Naive thymus-derived CD4-positive, alpha-beta T cell (primary cell): ENCODE results near the gene ROR2. TPM values are rescaled to one million over a fixed set of nuclear protein-coding genes. Genes with fewer than 3 reads are reported as not detected.
A peak's percentile ranks its signal among the peaks of the same experiment; 100 is the strongest.

Source experiments
- ATAC-seq: fragments of 150-1000 bp; cut with Tn5 transposase; 2 replicates; pipeline ENCODE4 v1.10.0; 2021; ENCODE audit warnings: mild to moderate bottlenecking, moderate library complexity
- CTCF ChIA-PET: fragments of 350-600 bp; sonication (Branson Sonifier 250); formaldehyde crosslinking; loops from one replicate; lab custom pipeline; 2021; ENCODE audit warnings: antibody characterized with exemption; lab: Charles Lee
- POLR2A ChIA-PET: fragments of 350-600 bp; sonication (Branson Sonifier 250); formaldehyde crosslinking; loops from one replicate; lab custom pipeline; 2021; ENCODE audit warnings: antibody characterized with exemption, inconsistent platforms; lab: Charles Lee
- DNase-seq, 9 donors: peaks; one replicate each; pipeline versions ENCODE4 v3.0.0 to v3.0.0-alpha.2; 2020 to 2022; ENCODE audit warnings: mixed read lengths in 1 of 9
- H3K27ac ChIP-seq: one replicate; pipeline ENCODE4 v1.7.0; 2013; ENCODE audit warnings: mild to moderate bottlenecking, low read depth, low read length, moderate library complexity
- H3K27me3 ChIP-seq, 2 donors: one replicate each; pipeline ENCODE4 v1.7.0; 2013; ENCODE audit warnings: low read length in 2 of 2, mild to moderate bottlenecking in 2 of 2, moderate library complexity in 2 of 2; ENCODE audit not compliant: control insufficient read depth in 2 of 2, insufficient read depth in 2 of 2
- H3K36me3 ChIP-seq, 3 experiments: 1 replicate in 2 of 3; 2 replicates in 1 of 3; pipeline ENCODE4 v1.7.0; 2013; ENCODE audit warnings: low read length in 3 of 3, mild to moderate bottlenecking in 3 of 3, moderate library complexity in 1 of 3; ENCODE audit not compliant: insufficient read depth in 3 of 3, control insufficient read depth in 2 of 3
- H3K4me1 ChIP-seq, 2 donors: one replicate each; pipeline ENCODE4 v1.7.0; 2013; ENCODE audit warnings: low read length in 2 of 2, mild to moderate bottlenecking in 2 of 2, moderate library complexity in 1 of 2; ENCODE audit not compliant: control insufficient read depth in 2 of 2, insufficient read depth in 2 of 2
- H3K4me3 ChIP-seq: 2 replicates; pipeline ENCODE4 v1.7.0; 2013; ENCODE audit warnings: mild to moderate bottlenecking, low read length
- H3K9me3 ChIP-seq, 3 experiments: 1 replicate in 2 of 3; 2 replicates in 1 of 3; pipeline ENCODE4 v1.7.0; 2013; ENCODE audit warnings: low read length in 3 of 3; ENCODE audit not compliant: control insufficient read depth in 2 of 3
- H3K27ac Mint-ChIP-seq, 9 donors: one replicate each; pipeline ENCODE4 v1.8.0; 2020 to 2022; ENCODE audit warnings: mixed read lengths in 9 of 9, mild to moderate bottlenecking in 8 of 9, moderate library complexity in 5 of 9, inconsistent platforms in 2 of 9
- H3K27me3 Mint-ChIP-seq, 5 donors: one replicate each; pipeline ENCODE4 v1.8.0; 2021 to 2022; ENCODE audit warnings: mixed read lengths in 5 of 5, mild to moderate bottlenecking in 1 of 5
- H3K36me3 Mint-ChIP-seq, 5 donors: one replicate each; pipeline ENCODE4 v1.8.0; 2020 to 2022; ENCODE audit warnings: mixed read lengths in 5 of 5, mild to moderate bottlenecking in 3 of 5, inconsistent platforms in 1 of 5
- H3K4me1 Mint-ChIP-seq, 7 donors: one replicate each; pipeline ENCODE4 v1.8.0; 2020 to 2022; ENCODE audit warnings: mixed read lengths in 7 of 7, mild to moderate bottlenecking in 3 of 7, inconsistent platforms in 1 of 7
- H3K4me3 Mint-ChIP-seq, 10 donors: one replicate each; pipeline ENCODE4 v1.8.0; 2020 to 2022; ENCODE audit warnings: mild to moderate bottlenecking in 10 of 10, mixed read lengths in 10 of 10, moderate library complexity in 6 of 10, inconsistent platforms in 2 of 10
- H3K9me3 Mint-ChIP-seq, 11 donors: one replicate each; pipeline ENCODE4 v1.8.0; 2020 to 2022; ENCODE audit warnings: mixed read lengths in 11 of 11, mild to moderate bottlenecking in 4 of 11, inconsistent platforms in 1 of 11, moderate library complexity in 1 of 11
- intact Hi-C, 2 donors: fragments of 100-400 bp; cut with micrococcal nuclease; formaldehyde crosslinking; loops; one replicate each; pipeline ENCODE4 v1.15.1; 2023
- polyA plus RNA-seq, 2 donors: library from polyadenylated mRNA; unstranded; fragments of 300-500 nt; fragmentation: Illumina TruSeq; gene quantifications; one replicate each; pipeline ENCODE4 v1.2.3, GENCODE V29; 2021
- total RNA-seq, 6 experiments: library from RNA in 5 of 6; stranded (reverse) in 5 of 6; gene quantifications; 1 replicate in 5 of 6; 2 replicates in 1 of 6; pipeline ENCODE4 v1.2.3 and lab custom pipeline; 2021 to 2026

The ROR2 gene
- total and polyA plus RNA-seq, 7 experiments from 2014 or later, result 0.48 to 2.1 TPM; not detected in 5

DNA sequence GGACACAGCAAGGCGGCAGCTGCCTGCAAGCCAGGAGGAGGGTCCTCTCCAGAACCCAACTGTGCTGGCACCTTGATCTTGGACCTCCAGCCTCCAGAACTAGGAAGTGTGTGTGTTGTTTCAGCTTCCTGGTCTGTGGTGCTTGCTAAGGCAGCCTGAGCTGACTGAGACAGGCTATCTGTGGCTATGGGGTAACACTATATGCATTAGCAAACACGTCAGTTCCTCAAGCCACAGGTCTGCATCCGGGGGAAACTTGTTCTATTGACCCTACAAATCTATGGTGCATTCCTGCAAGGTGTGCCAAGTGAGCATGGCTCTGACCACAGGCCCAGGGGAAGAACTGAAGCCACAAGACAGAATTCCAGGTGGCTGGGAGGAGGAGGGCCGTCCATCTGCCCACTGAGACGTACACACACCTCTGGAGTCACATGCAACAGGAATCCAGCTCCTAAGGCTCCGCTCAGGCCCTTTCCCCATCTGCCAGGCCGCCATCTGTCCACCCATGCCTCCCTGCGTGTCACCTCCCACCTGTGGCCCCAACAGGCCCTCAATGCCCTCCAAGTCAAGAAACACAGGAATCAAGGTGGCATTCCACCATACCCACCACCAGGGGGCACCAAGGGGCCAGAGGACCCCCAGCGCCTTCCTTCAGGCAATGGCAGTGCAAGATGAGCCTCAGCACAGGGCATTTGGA is 174.9 kb downstream of the ROR2 start:
- POLR2A ChIA-PET, result no interaction called here
- H3K27ac Mint-ChIP-seq, result no peak overlapping the region
- peak; percentile 63 for ATAC-seq

DNA sequence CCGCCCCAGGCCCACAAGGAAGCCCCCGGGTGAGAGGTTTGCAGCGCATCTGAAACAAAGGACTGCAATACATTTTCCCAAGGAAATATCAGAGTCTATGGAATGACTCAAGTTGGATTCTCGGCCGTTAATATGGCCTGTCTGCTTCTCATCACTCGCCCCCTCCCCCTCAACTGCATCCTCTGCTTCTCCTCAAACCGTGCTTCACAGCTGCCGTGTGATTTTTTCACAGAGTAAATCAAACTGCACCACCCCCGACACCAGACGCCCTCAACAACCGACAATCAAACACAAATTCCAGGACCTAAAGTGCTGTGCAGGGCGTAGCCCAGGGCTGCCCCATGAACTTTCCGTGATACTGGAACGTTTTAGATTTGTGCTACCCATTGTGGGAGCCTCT is 176.9 kb downstream of the ROR2 start:
- Histone ChIP-seq H3K9me3 (no peaks in the 10 kb centered on the region), H3K27ac (no peak overlapping the region), H3K4me1 (peaks cover 0 to 4% of the 10 kb centered on the region in 2 donors), H3K36me3 (no peaks in the 10 kb centered on the region), H3K4me3 (no peak overlapping the region), H3K27me3 (peaks cover 0 to 4% of the 10 kb centered on the region in 2 donors)
- Mint-ChIP-seq H3K9me3 (no peaks in the 10 kb centered on the region), H3K36me3 (peaks cover 0 to 3% (median 0%) of the 10 kb centered on the region in 5 donors), H3K27ac (no peak overlapping the region), H3K4me3 (no peak overlapping the region), H3K4me1 (peaks cover 0 to 4% (median 0%) of the 10 kb centered on the region in 7 donors), H3K27me3 (peaks cover 24 to 39% (median 30%) of the 10 kb centered on the region in 5 donors)
- ATAC-seq, result no peak
- no peak for DNase-seq
- CTCF ChIA-PET, result no interaction called here
- intact Hi-C loops, result no loop called here
- POLR2A ChIA-PET, result no interaction called here

More for the DNA sequence above, 174.9 kb downstream of the ROR2 start:
- peaks cover 0 to 4% of the 10 kb centered on the region in 2 donors for H3K4me1 ChIP-seq
- no peaks in the 10 kb centered on the region for H3K36me3 Mint-ChIP-seq
- no peak overlapping the region for H3K4me3 ChIP-seq
- no peaks in the 10 kb centered on the region for H3K9me3 ChIP-seq
- no peak overlapping the region for H3K27ac ChIP-seq
- intact Hi-C loops, result loop anchor here in 1 of 2 donors (1.0 kb wide), 2 partner anchors 175 to 203 kb away; partner anchors contain the start of gene ROR2
- H3K9me3 Mint-ChIP-seq, result no peaks in the 10 kb centered on the region
- peaks cover 0 to 4% (median 0%) of the 10 kb centered on the region in 7 donors for H3K4me1 Mint-ChIP-seq
- H3K27me3 Mint-ChIP-seq, result peaks cover 16 to 32% (median 29%) of the 10 kb centered on the region in 5 donors
- H3K36me3 ChIP-seq, result no peaks in the 10 kb centered on the region
- CTCF ChIA-PET, result no interaction called here
- no peak overlapping the region for H3K4me3 Mint-ChIP-seq
- peak in 7 of 9 donors; percentile 16 to 65 (median 33) for DNase-seq
- H3K27me3 ChIP-seq, result peaks cover 0 to 4% of the 10 kb centered on the region in 2 donors

DNA sequence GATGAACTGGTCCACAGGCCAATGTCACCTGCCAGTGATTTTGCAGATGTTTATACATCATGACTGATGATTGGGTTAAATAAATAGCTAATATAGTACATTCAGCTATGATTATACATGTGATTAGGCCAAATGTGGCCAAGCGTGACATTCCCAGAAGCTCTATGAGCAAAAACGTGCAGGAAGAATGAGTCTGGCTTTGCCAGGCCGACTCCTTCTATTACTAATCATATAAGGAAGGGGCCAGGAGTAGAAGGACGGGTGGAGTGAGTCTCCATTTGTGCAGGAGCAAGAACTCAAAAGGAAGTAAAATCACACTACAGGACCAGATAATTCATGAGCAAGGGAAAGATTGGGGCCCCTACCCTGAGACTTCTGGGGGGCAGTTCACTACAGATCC is 178.2 kb downstream of the ROR2 start:
- POLR2A ChIA-PET, result no interaction called here
- Mint-ChIP-seq H3K4me1 (peaks cover 0 to 4% (median 0%) of the 10 kb centered on the region in 7 donors), H3K36me3 (peaks cover 0 to 3% (median 0%) of the 10 kb centered on the region in 5 donors), H3K4me3 (no peak overlapping the region), H3K9me3 (no peaks in the 10 kb centered on the region), H3K27me3 (peaks cover 22 to 46% (median 35%) of the 10 kb centered on the region in 5 donors), H3K27ac (no peak overlapping the region)
- peaks cover 0 to 4% of the 10 kb centered on the region in 2 donors for H3K4me1 ChIP-seq
- DNase-seq, result no peak
- H3K9me3 ChIP-seq, result no peaks in the 10 kb centered on the region
- ATAC-seq, result no peak
- intact Hi-C loops, result no loop called here
- CTCF ChIA-PET, result no interaction called here
- peaks cover 0 to 4% of the 10 kb centered on the region in 2 donors for H3K27me3 ChIP-seq
- H3K4me3 ChIP-seq, result no peak overlapping the region
- no peaks in the 10 kb centered on the region for H3K36me3 ChIP-seq
- H3K27ac ChIP-seq, result no peak overlapping the region

DNA sequence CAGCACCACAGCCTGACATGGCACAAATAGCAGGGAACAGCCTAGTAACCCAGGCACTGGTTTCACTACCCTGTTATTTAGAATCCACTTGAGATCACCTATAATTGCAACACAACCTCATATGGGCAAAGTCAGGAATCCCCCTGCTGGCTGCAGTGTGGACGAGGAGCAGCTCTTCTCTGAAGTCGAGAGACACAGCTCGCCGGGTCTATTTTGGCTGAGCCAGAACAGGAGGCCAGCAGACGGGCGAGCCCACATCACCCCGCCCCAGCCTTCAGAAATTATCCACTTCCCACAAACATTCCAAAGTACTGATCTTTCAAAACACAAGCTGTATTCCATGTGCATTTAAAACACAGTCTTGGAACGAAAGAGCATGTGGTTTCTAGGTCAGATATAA is 179.0 kb downstream of the ROR2 start:
- H3K36me3 Mint-ChIP-seq, result peaks cover 0 to 3% (median 0%) of the 10 kb centered on the region in 5 donors
- ChIA-PET CTCF (no interaction called here), POLR2A (no interaction called here)
- Histone ChIP-seq H3K9me3 (no peaks in the 10 kb centered on the region), H3K27ac (no peak overlapping the region), H3K27me3 (peaks cover 0 to 4% of the 10 kb centered on the region in 2 donors), H3K4me1 (peaks cover 0 to 4% of the 10 kb centered on the region in 2 donors), H3K36me3 (no peaks in the 10 kb centered on the region), H3K4me3 (no peak overlapping the region)
- peaks cover 22 to 50% (median 36%) of the 10 kb centered on the region in 5 donors for H3K27me3 Mint-ChIP-seq
- intact Hi-C loops, result no loop called here
- H3K9me3 Mint-ChIP-seq, result no peaks in the 10 kb centered on the region
- H3K4me1 Mint-ChIP-seq, result peaks cover 0 to 4% (median 0%) of the 10 kb centered on the region in 7 donors
- no peak overlapping the region for H3K4me3 Mint-ChIP-seq
- DNase-seq, result no peak
- no peak overlapping the region for H3K27ac Mint-ChIP-seq
- ATAC-seq, result no peak

DNA sequence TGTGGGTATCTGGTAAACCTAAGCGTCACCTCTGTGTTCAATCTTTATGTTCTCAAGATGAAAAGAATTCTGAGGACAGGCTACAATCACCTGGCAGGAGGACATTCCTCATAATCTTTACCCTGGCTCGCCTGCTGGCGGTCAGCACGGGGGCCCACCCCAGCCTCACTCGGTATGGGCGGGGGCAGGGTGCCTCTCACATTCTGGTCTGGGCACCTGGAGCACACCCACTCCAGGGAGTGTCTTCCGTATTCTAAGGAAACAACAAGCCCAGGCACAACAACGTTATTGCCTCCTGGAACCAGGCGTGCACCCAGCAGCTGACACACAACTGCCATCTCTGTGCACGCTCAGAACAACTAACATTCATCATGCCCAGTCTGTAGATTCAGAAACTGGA is 179.8 kb downstream of the ROR2 start:
- Mint-ChIP-seq H3K27ac (no peak overlapping the region), H3K36me3 (peaks cover 0 to 3% (median 0%) of the 10 kb centered on the region in 5 donors), H3K4me1 (no peaks in the 10 kb centered on the region), H3K9me3 (peaks cover 0 to under 1% (median 0%) of the 10 kb centered on the region in 11 donors), H3K4me3 (no peak overlapping the region), H3K27me3 (peaks cover 19 to 50% (median 38%) of the 10 kb centered on the region in 5 donors)
- H3K4me1 ChIP-seq, result no peaks in the 10 kb centered on the region
- no peak overlapping the region for H3K27ac ChIP-seq
- H3K27me3 ChIP-seq, result peaks cover 0 to 2% of the 10 kb centered on the region in 2 donors
- POLR2A ChIA-PET, result no interaction called here
- no peak for ATAC-seq
- intact Hi-C loops, result no loop called here
- no peak overlapping the region for H3K4me3 ChIP-seq
- H3K36me3 ChIP-seq, result no peaks in the 10 kb centered on the region
- CTCF ChIA-PET, result no interaction called here
- DNase-seq, result no peak
- H3K9me3 ChIP-seq, result no peaks in the 10 kb centered on the region

DNA sequence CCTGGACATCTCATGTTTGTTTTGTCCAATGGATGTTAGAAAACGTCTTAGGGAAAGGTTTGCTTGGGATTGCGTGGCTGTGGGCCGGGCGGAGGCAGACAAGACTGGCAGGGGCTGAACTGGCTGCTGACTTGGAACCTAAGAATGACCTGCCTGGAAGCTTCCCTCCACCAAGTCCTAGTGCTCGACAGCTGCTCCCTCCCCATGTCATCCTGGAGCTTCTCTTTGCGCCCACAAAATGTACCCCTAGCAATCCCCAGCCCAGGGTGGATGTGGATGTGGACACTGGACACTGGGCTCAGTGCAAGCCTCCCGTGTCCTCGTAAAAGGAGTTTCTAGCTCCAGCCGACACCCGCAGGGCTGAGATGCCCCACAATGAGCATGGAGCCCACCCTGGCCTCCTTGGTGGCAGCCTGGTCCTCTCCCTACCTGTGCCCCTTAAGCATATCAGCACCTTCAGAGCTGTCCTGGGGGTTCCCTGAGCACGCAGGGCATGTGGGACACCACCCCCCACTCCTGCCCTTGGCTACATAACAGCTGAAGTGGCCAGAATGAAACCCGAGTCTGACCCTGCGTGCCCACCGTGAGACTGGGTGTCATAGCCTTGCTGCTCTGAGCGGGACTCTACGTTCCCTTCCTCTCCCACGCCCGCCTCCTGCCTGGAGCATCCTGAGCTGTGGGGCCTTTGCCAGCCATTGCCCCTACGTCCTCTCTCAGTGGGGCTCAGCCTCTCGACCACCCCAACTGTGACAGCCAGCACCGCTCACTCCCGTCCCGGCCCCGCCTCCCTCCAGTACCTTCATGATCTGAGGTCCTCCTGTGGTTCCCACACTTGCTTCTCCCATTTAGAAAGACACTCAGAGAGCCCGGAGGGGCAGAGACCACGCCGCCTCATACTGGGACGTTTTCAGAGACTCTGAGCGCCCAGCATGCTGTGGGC is 180.8 kb downstream of the ROR2 start:
- Histone ChIP-seq H3K4me3 (no peak overlapping the region), H3K9me3 (no peaks in the 10 kb centered on the region), H3K27ac (no peak overlapping the region), H3K4me1 (no peaks in the 10 kb centered on the region), H3K36me3 (no peaks in the 10 kb centered on the region), H3K27me3 (no peaks in the 10 kb centered on the region)
- no peaks in the 10 kb centered on the region for H3K4me1 Mint-ChIP-seq
- H3K36me3 Mint-ChIP-seq, result peaks cover 0 to 3% (median 0%) of the 10 kb centered on the region in 5 donors
- intact Hi-C loops, result no loop called here
- CTCF ChIA-PET, result no interaction called here
- H3K9me3 Mint-ChIP-seq, result peaks cover 0 to 4% (median 0%) of the 10 kb centered on the region in 11 donors
- ATAC-seq, result no peak
- no peak for DNase-seq
- POLR2A ChIA-PET, result no interaction called here
- H3K27me3 Mint-ChIP-seq, result peaks cover 22 to 54% (median 36%) of the 10 kb centered on the region in 5 donors
- no peak overlapping the region for H3K4me3 Mint-ChIP-seq
- no peak overlapping the region for H3K27ac Mint-ChIP-seq
